GM21390 (cell line): ENCODE results near the gene DISC1.
"Not testable (repeated sequence)": the region's sequence is repeated elsewhere in the genome, so short reads cannot be mapped to it uniquely, and the experiment has no call there.

ENCODE experiments used
- ATAC-seq: cut with Tn5 transposase; IDR thresholded peaks from one replicate; pipeline ENCODE4 v1.9.1; 2021; ENCODE audit not compliant: unreplicated experiment

DISC1 gene

GRCh38 chr1:231761747-231762541 lies 135.4 kb downstream of the DISC1 start:
- no peak for ATAC-seq

- ATAC-seq = no peak
Observed at GRCh38 chr1:231763456-231763855, 136.9 kb downstream of the DISC1 start.

GRCh38 chr1:231765825-231766224 lies 139.2 kb downstream of the DISC1 start:
- not testable (repeated sequence) for ATAC-seq

GRCh38 chr1:231767471-231767870 lies 140.9 kb downstream of the DISC1 start:
- ATAC-seq = no peak

GRCh38 chr1:231768416-231768815 lies 141.8 kb downstream of the DISC1 start:
- no peak for ATAC-seq

- no peak for ATAC-seq
Observed at GRCh38 chr1:231770506-231771175, 144.1 kb downstream of the DISC1 start.

- no peak for ATAC-seq
Observed at GRCh38 chr1:231774719-231775335, 148.2 kb downstream of the DISC1 start.

- no peak for ATAC-seq
Observed at GRCh38 chr1:231776010-231776756, 149.6 kb downstream of the DISC1 start.

GRCh38 chr1:231776757-231777062 lies 150.1 kb downstream of the DISC1 start:
- no peak for ATAC-seq

- ATAC-seq = no peak
Observed at GRCh38 chr1:231778009-231778719, 151.6 kb downstream of the DISC1 start.

GRCh38 chr1:231779081-231779480 lies 152.5 kb downstream of the DISC1 start:
- ATAC-seq = no peak

GRCh38 chr1:231781892-231782291 lies 155.3 kb downstream of the DISC1 start:
- no peak for ATAC-seq

GRCh38 chr1:231785073-231785472 lies 158.5 kb downstream of the DISC1 start:
- ATAC-seq = not testable (repeated sequence)

GRCh38 chr1:231786126-231786525 lies 159.5 kb downstream of the DISC1 start:
- ATAC-seq = no peak

- ATAC-seq = no peak
Observed at GRCh38 chr1:231792634-231793033, 166.0 kb downstream of the DISC1 start.

GRCh38 chr1:231793893-231794292 lies 167.3 kb downstream of the DISC1 start:
- no peak for ATAC-seq

GRCh38 chr1:231796141-231796540 lies 169.6 kb downstream of the DISC1 start:
- ATAC-seq = no peak

GRCh38 chr1:231799363-231799986 lies 172.9 kb downstream of the DISC1 start:
- no peak for ATAC-seq

GRCh38 chr1:231800108-231800507 lies 173.5 kb downstream of the DISC1 start:
- ATAC-seq = no peak

- ATAC-seq = no peak
Observed at GRCh38 chr1:231801042-231801585, 174.5 kb downstream of the DISC1 start.
